NT2/D1 (cell line): Measurements from ENCODE around the gene TMEM150C.

Experiments used
- SUZ12 ChIP-seq: IDR thresholded peaks from 2 replicates; pipeline ENCODE4 v1.6.1; 2011; ENCODE audit not compliant: insufficient read length, insufficient read depth; ENCODE audit errors: extremely low read depth
- YY1 ChIP-seq: IDR thresholded peaks from 2 replicates; pipeline ENCODE4 v1.6.1; 2011; ENCODE audit not compliant: insufficient read length, insufficient read depth
- ZNF274 ChIP-seq: IDR thresholded peaks from 2 replicates; pipeline ENCODE4 v1.6.1; 2011; ENCODE audit warnings: mild to moderate bottlenecking, low read depth, low read length

- TF ChIP-seq ZNF274, result no peak
- no peak for TF ChIP-seq SUZ12
- no peak for TF ChIP-seq YY1
These were observed 60.7 kb downstream of the TMEM150C start for GRCh38 chr4:82501154-82501442.
